Measurements from ENCODE around the gene HP. TPM values are rescaled to one million over a fixed set of nuclear protein-coding genes. Genes with fewer than 3 reads are reported as not detected.
"Not testable (repeated sequence)": the region's sequence is repeated elsewhere in the genome, so short reads cannot be mapped to it uniquely, and the experiment has no call there.

Gene HP
- total and polyA plus RNA-seq, 8 donors: 0.08 to 43.5 (median 1.3) TPM

GRCh38 chr16:72073560-72074230, 19.4 kb downstream of the HP start:
- intact Hi-C loops (cut with DNase I): no loop called here
- Histone ChIP-seq H3K4me3 (no peak overlapping the region), H3K36me3 (no peaks in the 10 kb centered on the region), H3K4me1 (peaks cover 0 to 6% (median 6%) of the 10 kb centered on the region in 3 donors), H3K9me3 (no peaks in the 10 kb centered on the region), H3K27me3 (no peaks in the 10 kb centered on the region), H3K27ac (no peak overlapping the region)
- DNase-seq (no peak), FAIRE-seq (no peak), ATAC-seq (peak in 2 of 4 donors; percentile 9 to 33)
- WGBS, 2 donors: 69 to 74% methylated on average over 8 of the region's 8 CpGs
- TF ChIP-seq, protein P1, sequence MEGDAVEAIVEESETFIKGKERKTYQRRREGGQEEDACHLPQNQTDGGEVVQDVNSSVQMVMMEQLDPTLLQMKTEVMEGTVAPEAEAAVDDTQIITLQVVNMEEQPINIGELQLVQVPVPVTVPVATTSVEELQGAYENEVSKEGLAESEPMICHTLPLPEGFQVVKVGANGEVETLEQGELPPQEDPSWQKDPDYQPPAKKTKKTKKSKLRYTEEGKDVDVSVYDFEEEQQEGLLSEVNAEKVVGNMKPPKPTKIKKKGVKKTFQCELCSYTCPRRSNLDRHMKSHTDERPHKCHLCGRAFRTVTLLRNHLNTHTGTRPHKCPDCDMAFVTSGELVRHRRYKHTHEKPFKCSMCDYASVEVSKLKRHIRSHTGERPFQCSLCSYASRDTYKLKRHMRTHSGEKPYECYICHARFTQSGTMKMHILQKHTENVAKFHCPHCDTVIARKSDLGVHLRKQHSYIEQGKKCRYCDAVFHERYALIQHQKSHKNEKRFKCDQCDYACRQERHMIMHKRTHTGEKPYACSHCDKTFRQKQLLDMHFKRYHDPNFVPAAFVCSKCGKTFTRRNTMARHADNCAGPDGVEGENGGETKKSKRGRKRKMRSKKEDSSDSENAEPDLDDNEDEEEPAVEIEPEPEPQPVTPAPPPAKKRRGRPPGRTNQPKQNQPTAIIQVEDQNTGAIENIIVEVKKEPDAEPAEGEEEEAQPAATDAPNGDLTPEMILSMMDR (IDR thresholded peaks at IDR 0.05): no peak

DNA sequence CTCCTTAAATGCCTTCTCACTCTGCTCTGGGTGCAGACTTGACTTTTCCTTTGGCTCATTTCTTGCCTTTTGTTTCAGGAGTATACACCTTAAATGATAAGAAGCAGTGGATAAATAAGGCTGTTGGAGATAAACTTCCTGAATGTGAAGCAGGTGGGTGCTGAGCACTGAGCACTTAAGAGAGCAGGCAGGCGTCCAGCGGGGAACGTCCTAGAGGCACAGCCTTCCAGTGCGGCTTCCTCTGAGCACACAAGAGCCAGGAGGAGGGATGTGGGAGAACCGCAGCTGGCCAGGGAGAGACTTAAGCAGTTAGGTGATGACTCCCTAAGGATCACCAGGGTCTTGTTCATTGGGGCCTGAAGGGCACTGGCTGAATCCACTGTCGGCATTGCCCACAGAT, 20.8 kb downstream of the HP start:
- DNase-seq; H3K4me1 ChIP-seq; intact Hi-C loops (cut with DNase I); H3K27me3 ChIP-seq; FAIRE-seq; H3K27ac ChIP-seq; H3K4me3 ChIP-seq; H3K36me3 ChIP-seq; H3K9me3 ChIP-seq: not testable (repeated sequence)
- WGBS, 2 donors: 29 to 38% methylated on average over 2 of the region's 6 CpGs
- peak in 3 of 4 donors; percentile 35 to 74 (median 59) for ATAC-seq

GRCh38 chr16:72076991-72077706, 22.8 kb downstream of the HP start:
- H3K27me3 ChIP-seq; ATAC-seq; H3K4me3 ChIP-seq; H3K4me1 ChIP-seq; H3K27ac ChIP-seq; H3K9me3 ChIP-seq; H3K36me3 ChIP-seq; DNase-seq; FAIRE-seq; intact Hi-C loops (cut with DNase I): not testable (repeated sequence)
- WGBS, 2 donors: 88 to 93% methylated on average over 2 of the region's 5 CpGs

GRCh38 chr16:72083778-72084404, 29.6 kb downstream of the HP start:
- H3K27me3 ChIP-seq: no peaks in the 10 kb centered on the region
- intact Hi-C loops (cut with DNase I): no loop called here
- no peak for FAIRE-seq

DNA sequence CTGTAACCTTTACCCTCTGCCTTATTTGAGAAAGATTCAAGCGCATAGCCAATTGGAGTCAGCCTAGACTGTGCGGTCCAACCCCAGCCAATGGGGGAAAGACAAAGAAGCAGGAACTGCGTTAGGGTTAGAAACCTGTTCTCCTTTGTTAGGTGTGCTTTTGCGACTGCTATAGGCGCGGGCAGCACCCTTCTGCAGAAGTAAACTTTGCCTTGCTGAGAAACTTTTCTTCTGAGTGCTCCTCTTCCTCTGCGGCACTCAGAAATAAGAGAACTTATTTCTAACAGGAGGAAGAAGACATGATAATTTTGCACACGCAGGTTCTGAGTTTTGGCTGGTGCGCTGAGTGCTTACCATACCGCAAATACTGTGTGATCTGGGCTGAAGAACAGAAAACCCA, 30.1 kb downstream of the HP start:
- no peak overlapping the region for H3K27ac ChIP-seq
- ATAC-seq (no peak), DNase-seq (no peak), FAIRE-seq (no peak)
- no peak overlapping the region for H3K4me3 ChIP-seq
- intact Hi-C loops (cut with DNase I): no loop called here
- peaks cover 6 to 35% (median 8%) of the 10 kb centered on the region in 3 donors for H3K36me3 ChIP-seq
- H3K9me3 ChIP-seq: no peaks in the 10 kb centered on the region
- TF ChIP-seq, protein P1 (IDR thresholded peaks at IDR 0.05): no peak
- H3K4me1 ChIP-seq: no peaks in the 10 kb centered on the region
- 97 to 98% methylated on average over 10 of the region's 10 CpGs for WGBS, 2 donors
- H3K27me3 ChIP-seq: no peaks in the 10 kb centered on the region

More at GRCh38 chr16:72083778-72084404, 29.6 kb downstream of the HP start:
- Histone ChIP-seq H3K36me3 (peaks cover 6 to 30% (median 6%) of the 10 kb centered on the region in 3 donors), H3K27ac (no peak overlapping the region), H3K9me3 (no peaks in the 10 kb centered on the region), H3K4me1 (no peaks in the 10 kb centered on the region), H3K4me3 (no peak overlapping the region)
- DNase-seq (no peak), ATAC-seq (no peak)
- TF ChIP-seq, protein P1 (IDR thresholded peaks at IDR 0.05): no peak
- 30 to 34% methylated on average over 3 of the region's 3 CpGs for WGBS, 2 donors
